ENCODE results near the gene ENO2.

- TF ChIP-seq EZH2phosphoT487 (IDR thresholded peaks at IDR 0.05; ENCODE audit: low read depth) (no peak), CTCF (IDR thresholded peaks at IDR 0.05; ENCODE audit: low read depth, low read length) (no peak)
These were observed 8.8 kb downstream of the ENO2 start for GRCh38 chr12:6923003-6923732.

Data from OCI-LY3 (cell line).